Pulmonary artery endothelial cell (primary cell): ENCODE measurements around the gene ASXL2. TPM values are rescaled to one million over a fixed set of nuclear protein-coding genes. Genes with fewer than 3 reads are reported as not detected.
A peak's percentile ranks its signal among the peaks of the same experiment; 100 is the strongest.

Source experiments
- DNase-seq: peaks from one replicate; pipeline ENCODE4 v3.0.0-alpha.2; 2011; ENCODE audit warnings: low read depth, low spot score
- total RNA-seq: library from RNA; depleted of rRNA; stranded (reverse); fragments of >200 nt; gene quantifications from 2 replicates; pipeline ENCODE4 v1.2.3, GENCODE V29; 2014

Gene ASXL2
- total RNA-seq, 1 donor from 2014 or later, result 5.1 TPM

DNA sequence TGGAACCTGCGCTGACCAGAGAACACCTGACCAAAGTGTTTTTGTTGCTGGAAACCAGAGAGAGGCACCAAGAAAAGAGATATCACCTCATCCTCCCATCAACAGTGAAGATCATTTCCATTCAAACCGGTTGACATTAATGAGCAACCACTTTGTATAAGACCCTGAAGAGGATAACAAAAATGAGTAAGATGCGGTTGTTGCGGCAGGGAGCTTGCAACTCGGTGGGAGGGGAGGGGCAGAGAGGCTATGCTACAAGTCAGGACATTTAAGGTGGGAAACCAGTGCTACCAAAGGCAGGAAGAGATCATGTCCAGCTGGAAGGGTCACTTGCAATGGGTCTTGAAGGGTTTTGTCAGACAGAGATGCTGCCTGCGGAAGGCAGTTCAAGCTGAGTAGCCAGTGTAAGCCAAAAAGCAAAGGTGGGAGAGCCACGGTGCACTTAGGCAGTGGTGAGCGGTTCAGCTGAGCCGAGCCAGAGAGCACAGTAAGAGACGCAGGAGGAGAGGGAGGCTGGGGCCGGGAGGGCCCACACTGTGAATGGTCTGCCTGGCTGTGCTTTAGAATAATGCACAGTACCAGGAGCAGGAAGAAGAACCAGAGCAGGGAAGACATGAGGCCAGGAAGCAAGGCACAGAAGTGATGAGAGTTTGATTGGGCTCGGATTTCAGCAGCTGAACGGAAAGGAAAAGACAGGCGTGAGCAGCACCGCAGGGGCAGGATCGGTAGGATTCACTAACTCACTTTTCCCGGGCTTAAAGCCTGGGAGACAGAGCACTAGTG is 180.5 kb downstream of the ASXL2 start:
- DNase-seq, result no peak

DNA sequence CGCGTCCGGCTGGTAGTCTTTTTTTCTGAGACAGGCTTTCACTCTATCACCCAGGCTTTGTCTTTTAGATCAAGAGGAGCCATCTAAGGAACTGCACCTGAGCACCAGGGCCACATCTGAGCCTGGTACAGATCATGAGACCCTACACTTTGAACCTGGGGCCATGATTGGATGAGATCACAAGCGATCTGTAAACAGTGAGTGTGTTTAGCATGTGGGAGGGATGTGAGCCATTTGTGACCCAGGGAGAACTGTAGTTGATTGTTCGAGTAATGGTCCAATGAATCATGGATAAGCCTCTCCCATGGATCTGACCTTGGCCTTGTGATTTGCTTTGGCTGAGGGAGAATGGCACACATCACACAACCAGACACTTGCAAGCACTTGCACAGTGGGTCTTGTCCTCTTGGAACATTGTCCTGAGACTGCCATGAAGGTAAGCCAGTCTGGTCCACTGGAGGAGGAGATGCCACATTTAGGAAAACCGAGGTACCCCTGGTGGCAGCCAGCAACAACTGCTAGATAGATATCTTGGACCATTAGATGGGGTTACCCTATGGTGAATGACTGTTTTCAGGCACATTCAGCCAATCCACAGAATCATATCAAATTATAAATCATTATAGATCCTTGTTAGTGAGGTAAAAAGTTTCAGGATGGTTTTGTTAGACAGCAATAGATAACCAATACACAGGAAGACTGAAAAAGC is 185.4 kb downstream of the ASXL2 start:
- DNase-seq, result no peak

DNA sequence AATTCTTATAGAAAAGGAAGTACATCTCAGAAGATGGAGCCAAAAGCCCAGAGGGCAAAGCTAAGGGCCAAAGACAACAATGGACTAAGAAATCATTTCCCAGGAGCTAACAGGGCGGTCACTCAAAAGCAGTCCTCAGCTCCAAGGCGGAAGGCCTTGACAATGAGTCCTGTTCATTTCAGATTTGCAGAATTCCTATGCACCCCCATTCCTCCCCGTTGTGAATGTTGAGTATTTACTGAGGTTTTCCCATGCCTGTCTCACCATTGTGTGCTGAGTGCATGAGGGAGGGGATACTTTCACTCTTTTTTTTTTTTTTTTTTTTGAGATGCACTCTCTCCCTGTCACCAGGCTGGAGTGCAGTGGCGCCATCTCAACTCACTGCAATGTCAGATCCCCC is 186.1 kb downstream of the ASXL2 start:
- DNase-seq, result peak; percentile 65

DNA sequence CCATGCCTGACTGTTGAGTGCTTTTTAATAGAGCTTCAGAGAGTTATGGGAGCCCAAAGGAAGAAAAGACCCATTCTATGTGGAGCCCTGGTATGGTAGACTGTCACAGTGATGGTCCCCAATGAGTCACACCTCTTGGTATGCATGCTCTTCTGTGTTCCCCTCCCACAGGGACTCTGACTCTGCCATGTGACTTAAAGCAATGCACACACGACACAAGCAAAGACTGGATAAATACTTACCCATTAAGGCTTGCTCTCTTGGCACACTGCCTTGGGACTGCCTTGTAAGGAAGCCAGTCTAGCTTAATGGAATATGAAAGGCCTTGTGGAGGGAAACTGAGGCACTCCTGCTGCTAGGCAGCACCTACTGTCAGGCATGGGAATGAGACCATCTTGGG is 188.2 kb downstream of the ASXL2 start:
- no peak for DNase-seq

DNA sequence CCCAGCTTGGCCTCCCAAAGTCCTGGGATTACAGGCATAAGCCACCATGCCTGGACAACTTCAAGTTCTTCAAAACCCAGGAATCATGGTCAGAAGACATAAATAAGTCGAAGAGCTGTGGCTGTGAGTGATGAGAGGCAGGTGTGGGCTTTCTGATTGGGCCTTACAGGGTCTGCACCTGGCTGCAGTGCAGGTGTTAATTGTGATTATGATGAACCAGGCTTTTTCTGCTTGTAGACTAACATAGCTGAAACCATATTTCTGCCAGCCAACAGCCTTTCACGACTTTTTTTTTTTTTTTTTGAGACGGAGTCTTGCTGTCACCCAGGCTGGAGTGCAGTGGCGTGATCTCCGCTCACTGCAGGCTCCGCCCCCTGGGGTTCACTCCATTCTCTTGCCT is 190.1 kb downstream of the ASXL2 start:
- no peak for DNase-seq

DNA sequence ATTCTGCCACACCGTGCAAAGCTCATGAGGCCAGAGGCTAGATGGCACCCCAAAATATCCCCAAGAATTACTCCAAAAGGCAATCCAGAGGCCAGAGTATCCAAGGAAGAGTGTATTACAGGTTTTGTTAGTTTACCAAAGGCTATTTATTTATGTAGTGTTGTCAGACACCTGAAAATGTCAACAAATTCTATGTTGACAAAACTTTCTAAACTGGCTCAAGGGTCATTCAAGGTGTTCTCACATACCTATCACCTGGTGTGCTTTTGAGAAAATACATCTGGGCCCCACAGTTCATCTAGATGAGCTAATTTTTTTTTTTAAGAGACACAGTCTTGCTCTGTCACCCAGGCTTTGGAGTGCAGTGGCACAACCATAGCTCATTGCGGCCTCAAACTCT is 192.5 kb downstream of the ASXL2 start:
- DNase-seq, result no peak

DNA sequence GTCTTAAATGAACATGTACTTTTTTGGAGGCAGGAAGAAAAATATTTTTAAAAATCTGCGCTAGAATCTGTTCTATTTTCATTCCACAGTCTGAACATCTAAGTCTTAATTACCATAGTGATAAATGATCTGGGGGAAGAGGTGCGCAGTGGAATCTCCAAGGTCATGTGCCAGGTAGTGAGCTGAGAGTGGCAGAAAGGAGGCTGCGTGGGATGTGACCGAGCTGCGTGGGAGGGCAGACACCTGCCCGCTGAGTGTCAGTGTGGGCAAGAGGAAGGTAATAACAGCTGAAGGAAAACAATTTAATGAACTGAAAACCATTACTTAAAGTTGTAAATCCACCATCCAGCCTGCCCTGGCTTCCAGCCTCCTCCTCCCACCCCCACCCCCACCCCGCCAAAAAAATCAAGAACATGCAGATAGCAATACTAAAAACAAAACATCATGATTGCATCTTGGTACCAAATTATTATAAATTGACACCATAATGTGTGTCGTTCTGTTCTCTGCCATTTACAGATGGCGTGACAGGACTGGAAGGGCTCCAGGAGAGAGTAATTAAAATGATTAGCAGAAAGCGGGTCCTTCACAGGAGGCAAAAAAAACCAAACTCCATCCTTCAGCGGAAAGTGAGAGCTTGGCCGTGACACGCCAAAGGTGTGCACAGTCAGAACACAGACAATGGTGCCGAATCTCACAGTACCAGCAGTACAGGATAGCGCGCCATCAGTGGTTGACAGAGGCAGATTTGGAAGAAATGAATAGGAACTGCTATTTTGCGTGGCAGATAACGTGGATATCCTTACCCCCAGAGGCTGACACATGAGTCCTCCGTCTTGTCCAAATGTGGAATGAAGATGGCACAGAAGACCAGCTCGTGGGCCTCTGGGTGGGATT is 193.5 kb downstream of the ASXL2 start:
- DNase-seq, result no peak

Other genes with a start within 250 kb of the ASXL2 start
- 7.3 and 7.4 TPM in 2 replicates for gene DTNB, start 204.9 kb downstream of the ASXL2 start, total RNA-seq
- gene KIF3C, start 104.0 kb upstream of the ASXL2 start, total RNA-seq, result 13.1 and 19.5 TPM in 2 replicates
- 71.9 and 123 TPM in 2 replicates for gene RAB10, start 155.6 kb upstream of the ASXL2 start, total RNA-seq